Endothelial cell of umbilical vein (primary cell): ENCODE data around the gene RILPL1. TPM values are rescaled to one million over a fixed set of nuclear protein-coding genes. Genes with fewer than 3 reads are reported as not detected.

Experiments used
- BruUV-seq: library from RNA; stranded (reverse); fragments of 400-500 nt; replicated peaks from 2 replicates; lab custom pipeline; 2021; lab: Mats Ljungman, UMichigan
- CTCF ChIA-PET: fragments of 300-600, 350-600 bp; sonication (Branson Sonifier 250); formaldehyde crosslinking; loops from one replicate; lab custom pipeline; 2021; ENCODE audit warnings: antibody characterized with exemption, inconsistent platforms; lab: Charles Lee
- POLR2A ChIA-PET: fragments of 300-600, 350-600 bp; sonication (Branson Sonifier 250); formaldehyde crosslinking; loops from one replicate; lab custom pipeline; 2021; ENCODE audit warnings: antibody characterized with exemption, inconsistent platforms; lab: Charles Lee
- DNase-seq: peaks from one replicate; pipeline ENCODE4 v3.0.0-alpha.2; 2011; ENCODE audit warnings: low read depth, low spot score
- FAIRE-seq: peaks from 2 replicates; lab custom pipeline; 2011; peaks lifted over from hg19 to GRCh38; lab: Jason Lieb, UNC
- H2AFZ ChIP-seq: 2 replicates; pipeline ENCODE4 v1.6.0; 2012; ENCODE audit warnings: low read depth, low read length, control low read depth, inconsistent platforms
- H3K27ac ChIP-seq: 2 replicates; pipeline ENCODE4 v1.5.1; 2011; ENCODE audit warnings: low read depth, mild to moderate bottlenecking, control low read depth, low read length, moderate library complexity; ENCODE audit not compliant: insufficient read depth
- H3K27me3 ChIP-seq, 2 experiments: 2 replicates each; pipeline versions ENCODE4 v1.6.0 to v1.6.1; 2011; ENCODE audit warnings: low read length in 2 of 2, mixed read lengths in 1 of 2; ENCODE audit not compliant: control insufficient read depth in 2 of 2, insufficient read depth in 2 of 2
- H3K36me3 ChIP-seq, 2 experiments: 2 replicates in 1 of 2; 3 replicates in 1 of 2; pipeline ENCODE4 v1.5.1; 2011; ENCODE audit warnings: low read length in 2 of 2, mild to moderate bottlenecking in 1 of 2, moderate library complexity in 1 of 2; ENCODE audit not compliant: control insufficient read depth in 2 of 2, insufficient read depth in 2 of 2; ENCODE audit errors: extremely low read depth in 1 of 2
- H3K4me1 ChIP-seq: 3 replicates; pipeline ENCODE4 v1.5.1; 2011; ENCODE audit warnings: mild to moderate bottlenecking, low read length; ENCODE audit not compliant: control insufficient read depth, insufficient read depth; ENCODE audit errors: extremely low read depth
- H3K4me2 ChIP-seq: 2 replicates; pipeline ENCODE4 v1.6.1; 2011; ENCODE audit warnings: low read length, control low read depth, mixed read lengths; ENCODE audit not compliant: insufficient read depth
- H3K4me3 ChIP-seq, 3 experiments: fragments of 200-600 bp in 1 of 3; sonication (generic), shearing (Covaris generic) in 1 of 3; replicated peaks in 1 of 3; 2 replicates each; pipeline ENCODE4 v1.5.1; 2011 to 2016; ENCODE audit warnings: control low read depth in 3 of 3, low read length in 3 of 3, mild to moderate bottlenecking in 2 of 3, inconsistent platforms in 1 of 3, low read depth in 1 of 3, moderate library complexity in 1 of 3; ENCODE audit not compliant: insufficient read depth in 1 of 3
- H3K79me2 ChIP-seq: 2 replicates; pipeline ENCODE4 v1.6.0; 2012; ENCODE audit warnings: low read length, inconsistent platforms; ENCODE audit not compliant: control insufficient read depth, insufficient read depth
- H3K9ac ChIP-seq: replicated peaks from 2 replicates; pipeline ENCODE3; 2011; ENCODE audit warnings: low read length, control low read depth; ENCODE audit not compliant: insufficient read depth; ENCODE audit errors: extremely low read depth
- H3K9me1 ChIP-seq: replicated peaks from 3 replicates; pipeline ENCODE4 v1.6.0; 2011; ENCODE audit warnings: mild to moderate bottlenecking, low read length; ENCODE audit not compliant: control insufficient read depth, insufficient read depth; ENCODE audit errors: extremely low read depth
- H3K9me3 ChIP-seq: replicated peaks from 2 replicates; pipeline ENCODE4 v1.5.1; 2012; ENCODE audit warnings: low read length, inconsistent platforms; ENCODE audit not compliant: control insufficient read depth, insufficient read depth
- H4K20me1 ChIP-seq: replicated peaks from 2 replicates; pipeline ENCODE3; 2011; ENCODE audit warnings: mild to moderate bottlenecking, low read length; ENCODE audit not compliant: control insufficient read depth, insufficient read depth; ENCODE audit errors: extremely low read depth
- EZH2 ChIP-seq: IDR thresholded peaks from 2 replicates; pipeline ENCODE4 v1.6.1; 2012; ENCODE audit warnings: borderline replicate concordance, low read depth, mild to moderate bottlenecking, moderate library complexity, low read length, inconsistent platforms; ENCODE audit not compliant: severe bottlenecking
- FOS ChIP-seq: IDR thresholded peaks from 2 replicates; pipeline ENCODE4 v1.6.1; 2011; ENCODE audit warnings: mild to moderate bottlenecking, low read length, moderate library complexity, borderline replicate concordance; ENCODE audit not compliant: insufficient read depth
- GATA2 ChIP-seq: IDR thresholded peaks from 2 replicates; pipeline ENCODE4 v1.7.0; 2011; ENCODE audit warnings: low read depth, mild to moderate bottlenecking, moderate library complexity, mixed read lengths, low read length; ENCODE audit not compliant: insufficient read length, insufficient read depth
- JUN ChIP-seq: IDR thresholded peaks from 2 replicates; pipeline ENCODE4 v1.6.1; 2011; ENCODE audit warnings: borderline replicate concordance, low read depth; ENCODE audit not compliant: insufficient read length, insufficient read depth
- MYC ChIP-seq: IDR thresholded peaks from one replicate; pipeline ENCODE4 v1.6.1; 2011; ENCODE audit warnings: mild to moderate bottlenecking, low read depth, low read length
- POLR2A ChIP-seq: IDR thresholded peaks from 2 replicates; pipeline ENCODE4 v1.6.1; 2012; ENCODE audit warnings: low read depth, mild to moderate bottlenecking, control low read depth, low read length
- POLR2AphosphoS5 ChIP-seq: IDR thresholded peaks from 2 replicates; pipeline ENCODE4 v1.6.1; 2012; ENCODE audit warnings: low read depth, mild to moderate bottlenecking, control low read depth, low read length, moderate library complexity; ENCODE audit not compliant: insufficient read depth
- dilution Hi-C: fragments of 300-500 bp; cut with MboI; formaldehyde crosslinking; loops from one replicate; pipeline ENCODE4 v1.15.0; 2019; ENCODE audit warnings: low sequenced_read_pairs; ENCODE audit not compliant: extremely low pct_ligation_motif_present
- intact Hi-C: fragments of 100-400 bp; cut with micrococcal nuclease; formaldehyde crosslinking; loops from one replicate; pipeline ENCODE4 v1.10.0; 2022
- polyA plus RNA-seq, 4 experiments: library from polyadenylated mRNA; depleted of rRNA in 3 of 4; stranded (reverse) in 3 of 4; unstranded in 1 of 4; fragments of >200 nt; gene quantifications; 2 replicates each; pipeline versions ENCODE4 v1.2.1 to v1.2.3, GENCODE V29; 2011 to 2012; ENCODE audit warnings: missing spikeins in 1 of 4
- total RNA-seq: library from RNA; stranded (reverse); gene quantifications from 2 replicates; pipeline ENCODE4 v1.2.3, GENCODE V29; 2021
- TF ChIP-seq, protein P1 (sequence below): IDR thresholded peaks from 2 replicates; pipeline ENCODE4 v1.6.1; 2011; ENCODE audit not compliant: insufficient read depth, insufficient read length
- TF ChIP-seq, protein P2 (sequence below), 2 donors: IDR thresholded peaks; 1 replicate in 1 of 2; 2 replicates in 1 of 2; pipeline ENCODE4 v1.5.1; 2011; ENCODE audit warnings: low read length in 2 of 2, mild to moderate bottlenecking in 2 of 2, moderate library complexity in 2 of 2, control low read depth in 1 of 2, inconsistent platforms in 1 of 2, low read depth in 1 of 2; ENCODE audit not compliant: insufficient read depth in 1 of 2; ENCODE audit errors: extremely low read depth in 1 of 2

The RILPL1 gene
- total and polyA plus RNA-seq, 2 donors (not counting 3 experiments of a cell fraction or from before 2014, with no cell fraction given), result 30.4 to 34.3 TPM

DNA sequence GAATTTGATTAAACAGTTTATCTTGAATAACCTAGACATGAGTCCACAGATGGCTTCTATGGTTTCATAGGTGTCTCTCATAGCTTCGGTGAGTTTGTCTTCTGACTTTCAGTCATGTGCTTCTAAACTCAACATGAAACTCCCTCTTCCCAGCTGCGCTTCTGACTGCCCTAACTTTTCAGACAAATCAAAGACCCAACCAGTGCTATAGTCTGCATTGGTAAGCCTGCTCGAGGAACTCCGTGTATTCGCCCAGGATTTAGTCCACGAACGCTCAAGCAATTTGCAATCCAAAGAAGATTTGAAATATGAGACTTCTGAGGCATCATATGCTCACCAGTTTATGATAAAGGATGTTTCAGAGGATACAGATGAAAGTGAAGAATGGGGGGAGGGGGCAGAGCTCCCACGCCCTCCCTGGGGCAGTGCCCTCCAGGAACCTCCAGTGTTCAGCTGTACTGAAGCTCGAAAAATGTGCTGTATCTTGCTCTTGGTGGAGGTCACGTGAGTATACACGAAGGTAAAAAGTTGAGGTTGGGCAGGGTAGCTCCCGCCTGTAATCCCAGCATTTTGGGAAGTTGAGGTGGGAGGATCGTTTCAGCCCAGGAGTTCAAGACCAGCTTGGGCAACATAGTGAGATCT is 91.9 kb downstream of the RILPL1 start:
- FAIRE-seq (no peak), DNase-seq (no peak)
- ChIA-PET CTCF (no interaction called here), POLR2A (no interaction called here)
- H2AFZ ChIP-seq, result no peak overlapping the region
- no peaks in the 10 kb centered on the region for H3K9me1 ChIP-seq
- H3K4me2 ChIP-seq, result no peak overlapping the region
- dilution Hi-C loops (no loop called here), intact Hi-C loops (no loop called here)
- H3K27ac ChIP-seq, result no peak overlapping the region
- no peak for TF ChIP-seq EZH2
- no peak for TF ChIP-seq MYC
- TF ChIP-seq POLR2A, result no peak
- no peak for TF ChIP-seq POLR2AphosphoS5
- H4K20me1 ChIP-seq, result no peaks in the 10 kb centered on the region
- H3K9me3 ChIP-seq, result no peaks in the 10 kb centered on the region
- BruUV-seq, result no TSS peak
- no peak overlapping the region for H3K9ac ChIP-seq
- no peaks in the 10 kb centered on the region for H3K27me3 ChIP-seq
- peaks cover 22% of the 10 kb centered on the region for H3K4me1 ChIP-seq
- H3K36me3 ChIP-seq, result no peaks in the 10 kb centered on the region
- H3K4me3 ChIP-seq, result no peak overlapping the region
- no peaks in the 10 kb centered on the region for H3K79me2 ChIP-seq

DNA sequence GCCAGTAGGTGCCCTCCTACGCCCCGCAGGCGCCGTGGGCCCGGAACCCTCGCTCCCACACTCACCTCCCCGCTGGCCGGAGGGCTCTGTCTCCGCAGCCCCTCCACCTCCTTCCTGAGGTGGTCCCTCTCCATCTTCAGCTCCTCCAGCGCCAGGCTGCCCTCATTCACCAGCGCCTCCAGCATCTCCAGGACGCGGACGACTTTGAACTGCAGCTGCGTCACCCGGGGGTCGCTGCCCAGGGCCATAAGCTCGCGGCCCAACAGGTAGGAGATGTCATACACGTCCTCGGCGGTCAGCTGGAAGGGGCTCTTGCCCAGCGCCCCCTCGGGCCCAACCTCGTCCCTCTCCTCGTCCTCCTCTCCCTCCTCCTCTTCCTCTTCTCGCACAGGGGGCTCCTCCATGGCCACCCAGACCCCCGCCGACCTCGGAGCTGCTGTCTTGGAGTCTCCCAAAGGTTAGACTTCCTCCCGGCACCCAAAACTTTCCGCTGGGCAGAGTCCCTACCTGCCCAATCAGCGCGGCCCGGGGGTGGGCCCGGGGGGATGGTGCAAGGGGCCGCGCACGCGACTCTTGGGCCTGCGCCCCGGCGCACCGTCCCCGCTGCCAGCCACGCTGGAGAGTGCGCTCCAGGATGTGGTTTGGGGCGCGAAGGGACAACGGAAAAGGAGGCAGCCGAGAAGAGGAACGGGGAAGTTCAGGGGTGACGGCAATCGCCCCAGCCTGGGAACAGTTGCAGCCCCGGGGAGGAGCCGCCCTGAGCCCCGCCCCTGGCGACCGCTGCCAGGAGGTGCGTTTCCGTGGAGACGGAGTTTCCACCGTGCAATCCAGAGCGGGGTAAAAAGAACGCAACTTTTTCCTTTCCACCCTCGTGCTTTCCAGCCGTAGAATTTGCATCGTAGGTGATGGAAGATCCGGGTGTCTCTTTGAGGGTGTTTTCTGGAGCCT is 97.2 kb downstream of the RILPL1 start, which contains the start of gene RILPL2:
TSS of gene RILPL2 (minus strand) at position 668 of the 948 bp plus-strand sequence. CDS start at position 404, 264 bp downstream.
- no peaks in the 10 kb centered on the region for H3K9me3 ChIP-seq
- no peaks in the 10 kb centered on the region for H4K20me1 ChIP-seq
- H3K9me1 ChIP-seq, result no peaks in the 10 kb centered on the region
- DNase-seq (peak; percentile 77), FAIRE-seq (peak; percentile 82)
- H3K36me3 ChIP-seq, result no peaks in the 10 kb centered on the region
- no TSS peak for BruUV-seq
- CTCF ChIA-PET, result interaction anchor here (1.0 to 1.9 kb wide), 2 partner anchors 9 to 146 kb away, joined by 3 to 5 read pairs; no protein-coding TSS in a partner anchor
- peak within 1 kb of the TSS; percentile 69 for H3K4me2 ChIP-seq
- H3K27ac ChIP-seq, result peak within 1 kb of the TSS; percentile 1
- POLR2A ChIA-PET, result no interaction called here
- H2AFZ ChIP-seq, result peak within 1 kb of the TSS; percentile 73
- no peaks in the 10 kb centered on the region for H3K27me3 ChIP-seq
- TF ChIP-seq POLR2A (no peak), FOS (no peak), POLR2AphosphoS5 (peak; percentile 33), EZH2 (no peak), GATA2 (no peak), JUN (no peak)
- TF ChIP-seq, protein P1, sequence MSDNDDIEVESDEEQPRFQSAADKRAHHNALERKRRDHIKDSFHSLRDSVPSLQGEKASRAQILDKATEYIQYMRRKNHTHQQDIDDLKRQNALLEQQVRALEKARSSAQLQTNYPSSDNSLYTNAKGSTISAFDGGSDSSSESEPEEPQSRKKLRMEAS, result no peak
- TF ChIP-seq, protein P2, sequence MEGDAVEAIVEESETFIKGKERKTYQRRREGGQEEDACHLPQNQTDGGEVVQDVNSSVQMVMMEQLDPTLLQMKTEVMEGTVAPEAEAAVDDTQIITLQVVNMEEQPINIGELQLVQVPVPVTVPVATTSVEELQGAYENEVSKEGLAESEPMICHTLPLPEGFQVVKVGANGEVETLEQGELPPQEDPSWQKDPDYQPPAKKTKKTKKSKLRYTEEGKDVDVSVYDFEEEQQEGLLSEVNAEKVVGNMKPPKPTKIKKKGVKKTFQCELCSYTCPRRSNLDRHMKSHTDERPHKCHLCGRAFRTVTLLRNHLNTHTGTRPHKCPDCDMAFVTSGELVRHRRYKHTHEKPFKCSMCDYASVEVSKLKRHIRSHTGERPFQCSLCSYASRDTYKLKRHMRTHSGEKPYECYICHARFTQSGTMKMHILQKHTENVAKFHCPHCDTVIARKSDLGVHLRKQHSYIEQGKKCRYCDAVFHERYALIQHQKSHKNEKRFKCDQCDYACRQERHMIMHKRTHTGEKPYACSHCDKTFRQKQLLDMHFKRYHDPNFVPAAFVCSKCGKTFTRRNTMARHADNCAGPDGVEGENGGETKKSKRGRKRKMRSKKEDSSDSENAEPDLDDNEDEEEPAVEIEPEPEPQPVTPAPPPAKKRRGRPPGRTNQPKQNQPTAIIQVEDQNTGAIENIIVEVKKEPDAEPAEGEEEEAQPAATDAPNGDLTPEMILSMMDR (IDR thresholded peaks at IDR 0.05; ENCODE audit: extremely low read depth in 1 of 2, insufficient read depth in 1 of 2, low read depth in 1 of 2, low read length in 2 of 2), result no peak
- peak within 1 kb of the TSS; percentile 10 for H3K9ac ChIP-seq
- dilution Hi-C loops (no loop called here), intact Hi-C loops (loop anchor here (1.0 to 5.0 kb wide), 4 partner anchors 9 to 97 kb away; partner anchors contain the start of gene RILPL1)
- H3K4me1 ChIP-seq, result peaks cover 13% of the 10 kb centered on the region
- H3K4me3 ChIP-seq, result peak within 1 kb of the TSS; percentile 44 to 57 (median 46)
- peaks cover 6% of the 10 kb centered on the region for H3K79me2 ChIP-seq
